ENCODE measurements around the gene PRTN3.
"Not testable (repeated sequence)": the region's sequence is repeated elsewhere in the genome, so short reads cannot be mapped to it uniquely, and the experiment has no call there.

The PRTN3 gene

DNA sequence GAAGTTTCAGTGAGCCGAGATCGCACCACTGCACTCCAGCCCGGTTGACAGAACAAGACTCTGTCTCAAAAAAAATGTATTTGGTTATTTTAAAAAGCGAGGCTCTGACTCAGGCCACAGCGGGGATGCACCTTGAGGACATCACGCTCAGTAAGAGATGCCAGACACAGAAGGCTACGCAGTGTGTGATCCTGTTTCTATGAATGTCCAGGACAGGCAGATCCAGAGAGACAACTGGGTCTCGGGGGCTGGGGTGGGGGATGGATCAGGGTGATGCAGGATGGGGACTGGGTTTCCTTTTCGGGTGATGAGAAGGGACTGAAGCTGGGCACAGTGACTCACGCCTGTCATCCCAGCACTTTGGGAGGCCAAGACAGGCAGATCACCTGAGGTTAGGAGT, 46.8 kb downstream of the PRTN3 start:
- no peak for DNase-seq (ENCODE audit: low read depth)
- no peak overlapping the region for H3K4me3 ChIP-seq (ENCODE audit: control insufficient read depth, low read depth, low read length)
- TF ChIP-seq, protein P1, sequence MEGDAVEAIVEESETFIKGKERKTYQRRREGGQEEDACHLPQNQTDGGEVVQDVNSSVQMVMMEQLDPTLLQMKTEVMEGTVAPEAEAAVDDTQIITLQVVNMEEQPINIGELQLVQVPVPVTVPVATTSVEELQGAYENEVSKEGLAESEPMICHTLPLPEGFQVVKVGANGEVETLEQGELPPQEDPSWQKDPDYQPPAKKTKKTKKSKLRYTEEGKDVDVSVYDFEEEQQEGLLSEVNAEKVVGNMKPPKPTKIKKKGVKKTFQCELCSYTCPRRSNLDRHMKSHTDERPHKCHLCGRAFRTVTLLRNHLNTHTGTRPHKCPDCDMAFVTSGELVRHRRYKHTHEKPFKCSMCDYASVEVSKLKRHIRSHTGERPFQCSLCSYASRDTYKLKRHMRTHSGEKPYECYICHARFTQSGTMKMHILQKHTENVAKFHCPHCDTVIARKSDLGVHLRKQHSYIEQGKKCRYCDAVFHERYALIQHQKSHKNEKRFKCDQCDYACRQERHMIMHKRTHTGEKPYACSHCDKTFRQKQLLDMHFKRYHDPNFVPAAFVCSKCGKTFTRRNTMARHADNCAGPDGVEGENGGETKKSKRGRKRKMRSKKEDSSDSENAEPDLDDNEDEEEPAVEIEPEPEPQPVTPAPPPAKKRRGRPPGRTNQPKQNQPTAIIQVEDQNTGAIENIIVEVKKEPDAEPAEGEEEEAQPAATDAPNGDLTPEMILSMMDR (IDR thresholded peaks at IDR 0.05; ENCODE audit: control insufficient read depth, insufficient read depth, low read depth, low read length, missing control alignments) = no peak

DNA sequence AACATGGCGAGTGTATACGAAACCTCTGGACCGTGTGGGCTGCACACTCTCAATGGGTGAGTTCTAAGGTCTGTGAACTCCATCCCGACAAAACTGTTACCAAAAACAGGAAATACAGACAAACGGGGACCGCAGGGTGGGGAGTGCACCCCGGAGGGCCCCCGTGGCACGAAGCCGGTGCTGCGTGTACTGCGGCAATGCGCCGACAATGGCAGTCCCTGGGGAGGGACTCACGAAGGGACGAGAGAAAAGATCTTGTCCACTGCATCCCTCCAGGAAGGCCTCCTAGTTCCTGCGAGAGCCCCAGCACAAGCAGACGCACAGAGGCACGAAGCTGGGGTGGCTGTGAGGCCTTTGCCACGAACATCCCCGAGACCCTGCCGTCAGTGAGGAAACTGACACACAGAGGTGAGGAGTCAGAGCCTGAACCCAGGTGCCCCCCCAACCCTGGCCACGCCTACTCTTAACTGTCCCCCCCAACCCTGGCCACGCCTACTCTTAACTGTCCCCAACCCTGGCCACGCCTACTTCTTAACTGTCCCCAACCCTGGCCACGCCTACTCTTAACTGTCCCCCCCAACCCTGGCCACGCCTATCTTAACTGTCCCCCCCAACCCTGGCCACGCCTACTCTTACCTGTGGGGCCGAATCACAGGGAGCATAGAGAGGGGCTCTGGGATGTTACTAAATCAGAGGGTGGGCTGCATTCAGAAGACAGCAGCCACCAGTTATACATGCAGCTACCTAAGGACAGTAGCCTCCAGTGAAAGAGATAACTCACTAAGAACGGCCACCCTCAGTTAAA, 48.0 kb downstream of the PRTN3 start:
- H3K4me3 ChIP-seq (ENCODE audit: control insufficient read depth, low read depth, low read length) = no peak overlapping the region
- DNase-seq (ENCODE audit: low read depth) = no peak
- TF ChIP-seq, protein P1 (IDR thresholded peaks at IDR 0.05; ENCODE audit: control insufficient read depth, insufficient read depth, low read depth, low read length, missing control alignments) = no peak

DNA sequence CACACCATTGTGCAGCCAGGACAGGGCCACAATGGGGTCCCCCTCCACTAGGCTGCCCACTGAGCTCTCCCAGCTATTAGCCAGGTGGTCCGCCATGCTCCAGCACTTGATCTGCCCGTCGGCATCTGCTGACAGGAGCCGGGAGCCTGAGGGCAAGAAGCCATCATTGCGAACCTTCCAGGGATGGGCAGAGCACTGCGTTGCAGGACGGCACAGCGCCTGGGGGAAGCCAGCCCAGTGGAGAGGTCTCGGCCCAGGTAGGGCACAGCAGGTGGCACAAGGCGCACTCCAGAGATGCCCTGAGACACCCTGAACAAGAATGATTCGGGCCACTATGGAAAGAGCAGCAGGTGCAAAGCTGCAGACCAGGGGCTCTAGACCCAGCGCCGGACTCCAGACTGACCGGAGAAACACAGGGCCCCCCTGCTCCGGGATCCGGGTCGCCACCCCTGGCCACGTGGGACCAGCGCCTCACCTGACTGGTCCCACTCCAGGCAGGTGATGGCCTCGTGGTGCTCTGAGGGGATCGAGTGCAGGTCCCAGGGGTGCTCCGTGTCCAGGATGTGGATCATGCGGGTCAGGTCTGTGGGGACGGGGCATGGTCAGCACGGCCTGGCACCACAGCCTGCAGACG, 49.0 kb downstream of the PRTN3 start:
- H3K4me3 ChIP-seq (ENCODE audit: control insufficient read depth, low read depth, low read length) = no peak overlapping the region
- DNase-seq (ENCODE audit: low read depth) = no peak
- TF ChIP-seq, protein P1 (IDR thresholded peaks at IDR 0.05; ENCODE audit: control insufficient read depth, insufficient read depth, low read depth, low read length, missing control alignments) = no peak

DNA sequence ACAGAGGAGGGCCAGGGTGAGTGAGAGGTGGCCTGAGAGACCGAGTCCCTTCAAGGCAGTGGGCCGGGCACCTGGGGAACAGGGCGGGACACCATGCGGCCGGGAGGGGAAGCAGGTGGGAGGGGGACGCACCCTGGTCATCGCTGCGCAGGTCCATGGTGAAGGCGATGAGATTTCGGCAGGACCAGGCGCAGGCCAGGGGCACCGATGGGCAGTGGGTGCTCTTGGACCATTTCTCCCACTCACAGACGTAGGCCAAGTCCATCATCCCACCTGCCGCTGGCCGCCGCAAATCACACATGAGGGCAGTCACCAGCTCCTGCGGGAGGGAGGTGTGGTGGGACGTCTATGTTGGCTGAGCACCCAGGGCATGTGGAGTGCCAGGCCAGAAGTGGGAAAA, 50.0 kb downstream of the PRTN3 start:
- H3K4me3 ChIP-seq (ENCODE audit: control insufficient read depth, low read depth, low read length) = no peak overlapping the region
- TF ChIP-seq, protein P1 (IDR thresholded peaks at IDR 0.05; ENCODE audit: control insufficient read depth, insufficient read depth, low read depth, low read length, missing control alignments) = no peak
- DNase-seq (ENCODE audit: low read depth) = no peak

DNA sequence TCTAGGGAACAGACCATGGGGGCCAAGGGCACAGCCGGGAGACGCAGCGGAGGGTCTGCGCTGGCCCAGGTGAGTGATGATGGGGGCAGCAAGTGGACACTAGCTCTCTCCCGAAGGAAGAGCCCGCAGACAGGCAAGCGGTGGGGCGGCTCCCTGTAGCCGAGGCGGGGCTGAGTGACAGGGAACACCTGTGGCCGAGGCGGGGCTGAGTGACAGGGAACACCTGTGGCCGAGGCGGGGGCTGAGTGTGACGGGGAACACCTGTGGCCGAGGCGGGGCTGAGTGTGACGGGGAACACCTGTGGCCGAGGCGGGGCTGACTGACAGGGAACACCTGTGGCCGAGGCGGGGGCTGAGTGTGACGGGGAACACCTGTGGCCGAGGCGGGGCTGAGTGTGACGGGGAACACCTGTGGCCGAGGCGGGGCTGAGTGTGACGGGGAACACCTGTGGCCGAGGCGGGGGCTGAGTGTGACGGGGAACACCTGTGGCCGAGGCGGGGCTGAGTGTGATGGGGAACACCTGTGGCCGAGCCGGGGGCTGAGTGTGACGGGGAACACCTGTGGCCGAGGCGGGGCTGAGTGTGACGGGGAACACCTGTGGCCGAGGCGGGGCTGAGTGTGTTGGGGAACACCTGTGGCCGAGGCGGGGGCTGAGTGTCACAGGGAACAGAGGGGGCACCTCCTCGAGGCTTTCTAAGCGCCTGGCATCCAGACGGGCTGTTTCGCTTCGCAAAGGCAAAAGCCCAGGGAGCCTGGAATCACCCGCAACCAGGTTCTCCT, 50.8 kb downstream of the PRTN3 start:
- H3K4me3 ChIP-seq (ENCODE audit: control insufficient read depth, low read depth, low read length) = peak overlapping the region; percentile 93
- DNase-seq (ENCODE audit: low read depth) = not testable (repeated sequence)

DNA sequence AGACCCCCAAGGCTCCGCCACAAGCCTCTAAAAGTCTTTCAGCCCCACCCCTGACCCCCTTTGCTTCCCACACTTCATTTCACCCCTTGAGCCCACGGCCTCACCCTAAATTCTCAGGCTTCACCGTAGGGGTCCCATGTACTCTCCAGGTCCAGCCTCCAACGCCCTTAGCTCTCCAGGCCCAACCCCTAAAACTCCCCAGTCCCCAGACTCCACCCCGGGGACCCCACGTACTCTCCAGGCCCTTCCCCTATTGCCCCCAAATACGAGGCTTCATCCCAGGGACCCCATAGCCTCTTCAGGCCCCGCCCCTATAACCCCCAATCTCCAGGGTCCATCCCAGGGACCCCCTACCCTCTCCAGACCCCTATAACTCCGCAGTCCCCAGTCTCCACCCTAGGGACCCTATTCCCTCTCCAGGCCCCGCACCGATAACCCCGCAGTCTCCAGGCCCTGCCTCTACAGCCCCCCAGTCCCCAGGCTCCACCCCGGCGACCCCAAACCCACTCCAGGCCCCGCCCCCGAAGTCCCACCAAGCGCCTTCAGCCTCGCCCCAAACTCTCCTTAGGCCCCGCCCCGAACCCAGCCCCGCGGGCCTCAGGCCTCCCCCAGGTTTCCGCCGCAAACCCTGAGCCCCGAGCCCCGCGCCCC, 51.6 kb downstream of the PRTN3 start:
- DNase-seq (ENCODE audit: low read depth) = no peak
- TF ChIP-seq, protein P1 (IDR thresholded peaks at IDR 0.05; ENCODE audit: control insufficient read depth, insufficient read depth, low read depth, low read length, missing control alignments) = no peak
- peak overlapping the region; percentile 93 for H3K4me3 ChIP-seq (ENCODE audit: control insufficient read depth, low read depth, low read length)
